KMS-11 (cell line): ENCODE results near the gene SRGAP2C.
"Not testable (repeated sequence)": the region's sequence is repeated elsewhere in the genome, so short reads cannot be mapped to it uniquely, and the experiment has no call there.

Experiments used
- H2AFZ ChIP-seq: fragments of 200-600 bp; sonication (generic); 2 replicates; pipeline ENCODE4 v1.6.1; 2016; ENCODE audit warnings: antibody characterized with exemption, mixed run types, low read depth
- H3K27ac ChIP-seq: fragments of 200-600 bp; sonication (generic); 2 replicates; pipeline ENCODE4 v1.6.1; 2016; ENCODE audit warnings: mild to moderate bottlenecking, mixed run types
- H3K27me3 ChIP-seq: fragments of 200-600 bp; sonication (generic); 2 replicates; pipeline ENCODE4 v1.6.1; 2017; ENCODE audit warnings: mild to moderate bottlenecking, low read depth, mixed run types, moderate library complexity; ENCODE audit not compliant: insufficient read depth
- H3K36me3 ChIP-seq: fragments of 200-600 bp; sonication (generic); 2 replicates; pipeline ENCODE4 v1.6.1; 2017; ENCODE audit warnings: mild to moderate bottlenecking, mixed run types; ENCODE audit not compliant: insufficient read depth
- H3K4me1 ChIP-seq: fragments of 200-600 bp; sonication (generic); 2 replicates; pipeline ENCODE4 v1.6.1; 2016; ENCODE audit warnings: mild to moderate bottlenecking, low read depth, mixed run types; ENCODE audit not compliant: poor library complexity, severe bottlenecking
- H3K4me2 ChIP-seq: fragments of 200-600 bp; sonication (generic); 2 replicates; pipeline ENCODE4 v1.7.0; 2016; ENCODE audit warnings: mild to moderate bottlenecking, mixed run types
- H3K4me3 ChIP-seq: fragments of 200-600 bp; sonication (generic); IDR thresholded peaks from 2 replicates; pipeline ENCODE4 v1.6.1; 2017; ENCODE audit warnings: low read depth, low read length, mixed read lengths; ENCODE audit not compliant: insufficient read depth
- H3K79me2 ChIP-seq: fragments of 200-600 bp; sonication (generic); 2 replicates; pipeline ENCODE4 v1.6.1; 2016; ENCODE audit warnings: low read depth, mixed run types; ENCODE audit not compliant: insufficient read depth
- H3K9ac ChIP-seq: fragments of 200-600 bp; sonication (generic); 2 replicates; pipeline ENCODE4 v1.6.1; 2016; ENCODE audit warnings: mild to moderate bottlenecking, mixed run types
- H4K20me1 ChIP-seq: fragments of 200-600 bp; sonication (generic); 2 replicates; pipeline ENCODE4 v1.6.1; 2016; ENCODE audit warnings: mild to moderate bottlenecking, mixed run types; ENCODE audit not compliant: insufficient read depth

The SRGAP2C gene

GRCh38 chr1:121160118-121160517, 24.7 kb upstream of the SRGAP2C start:
- not testable (repeated sequence) for H2AFZ ChIP-seq, H3K4me2 ChIP-seq, H3K27ac ChIP-seq, H4K20me1 ChIP-seq, H3K4me3 ChIP-seq, H3K36me3 ChIP-seq, H3K27me3 ChIP-seq, H3K79me2 ChIP-seq, H3K4me1 ChIP-seq, H3K9ac ChIP-seq

DNA sequence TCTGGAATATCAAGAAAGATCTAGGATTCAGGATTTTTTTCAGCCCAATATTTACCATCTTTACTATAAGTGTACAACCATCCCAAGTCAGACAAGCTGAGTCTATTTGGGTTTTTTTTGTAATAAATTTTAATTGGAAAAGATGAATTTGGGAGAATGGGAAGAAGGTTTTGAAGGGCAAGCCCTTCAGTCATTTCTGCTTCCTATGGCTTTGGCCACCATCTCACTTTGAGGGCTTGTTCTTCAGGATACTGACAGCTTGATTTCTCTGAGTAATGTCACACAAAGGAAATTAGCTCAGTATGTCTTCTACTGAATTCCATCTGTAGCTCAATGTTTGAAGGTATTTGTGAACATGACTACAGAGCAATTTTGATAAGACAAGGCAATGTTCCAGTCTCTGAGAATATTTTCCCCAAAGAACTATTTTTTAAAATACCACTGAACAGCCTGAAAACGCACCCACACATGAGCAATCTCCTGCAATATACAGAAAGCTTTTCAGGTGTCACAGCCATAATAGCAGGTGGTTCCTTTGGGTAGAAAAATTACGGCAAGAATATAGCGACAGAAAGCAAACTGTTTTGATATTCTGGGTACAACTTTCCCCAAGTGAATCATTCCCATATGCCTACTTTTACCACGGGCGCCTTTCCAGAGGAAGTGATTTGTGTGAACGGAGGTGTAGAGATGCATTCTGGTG, 23.4 kb upstream of the SRGAP2C start:
- H3K4me2 ChIP-seq, H3K79me2 ChIP-seq, H3K4me3 ChIP-seq, H3K27ac ChIP-seq, H4K20me1 ChIP-seq, H3K27me3 ChIP-seq, H3K4me1 ChIP-seq, H3K9ac ChIP-seq, H3K36me3 ChIP-seq, H2AFZ ChIP-seq: not testable (repeated sequence)

DNA sequence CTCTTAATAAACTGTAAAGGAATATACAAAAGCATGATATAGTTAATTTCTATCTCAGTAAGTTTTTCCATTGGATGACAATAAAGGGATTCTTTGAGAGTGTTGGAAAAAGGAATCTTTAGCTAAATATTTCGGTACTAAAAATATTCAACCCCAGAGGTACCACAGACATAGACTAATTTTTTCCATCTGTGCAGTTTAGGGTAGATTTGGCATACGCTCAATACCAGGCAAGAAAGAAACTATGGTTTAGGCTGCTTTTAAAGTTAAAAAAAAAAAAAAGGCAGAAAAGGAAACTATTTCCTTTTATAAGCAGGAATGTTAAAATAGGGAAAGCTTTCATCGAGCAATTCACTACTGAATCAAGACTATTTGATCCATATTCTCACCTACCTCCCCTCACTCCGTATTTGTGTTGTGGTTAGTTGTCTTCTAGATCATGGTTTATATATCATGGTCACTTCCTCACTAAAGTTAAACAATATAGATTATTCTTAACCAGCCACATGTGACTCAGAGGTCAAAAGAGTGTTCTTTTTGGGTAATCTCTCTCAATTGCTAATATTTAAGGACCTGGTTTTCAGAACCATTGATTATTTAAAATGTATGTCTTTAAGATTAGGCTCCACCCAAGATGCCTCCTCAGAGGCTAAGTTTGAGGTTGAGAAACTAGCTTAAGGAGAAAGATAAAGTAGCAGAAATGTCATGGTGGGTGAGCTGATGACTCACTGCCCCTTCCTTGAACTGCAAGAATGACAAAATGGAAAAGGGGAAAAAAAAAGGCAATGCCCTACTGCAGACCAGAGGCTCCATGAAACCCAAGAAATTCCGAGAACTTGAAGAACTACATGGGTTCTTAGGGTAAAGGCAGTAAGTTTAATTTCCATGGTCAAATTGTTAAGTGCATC, 20.7 kb upstream of the SRGAP2C start:
- not testable (repeated sequence) for H3K27ac ChIP-seq, H3K4me2 ChIP-seq, H2AFZ ChIP-seq, H3K4me3 ChIP-seq, H3K9ac ChIP-seq, H3K36me3 ChIP-seq, H3K79me2 ChIP-seq, H3K27me3 ChIP-seq, H3K4me1 ChIP-seq, H4K20me1 ChIP-seq

GRCh38 chr1:121165296-121165695, 19.5 kb upstream of the SRGAP2C start:
- not testable (repeated sequence) for H3K27ac ChIP-seq, H3K4me2 ChIP-seq, H3K4me1 ChIP-seq, H4K20me1 ChIP-seq, H2AFZ ChIP-seq, H3K9ac ChIP-seq, H3K4me3 ChIP-seq, H3K79me2 ChIP-seq, H3K36me3 ChIP-seq, H3K27me3 ChIP-seq

- not testable (repeated sequence) for H3K27ac ChIP-seq, H3K27me3 ChIP-seq, H3K36me3 ChIP-seq, H2AFZ ChIP-seq, H4K20me1 ChIP-seq, H3K4me1 ChIP-seq, H3K9ac ChIP-seq, H3K4me3 ChIP-seq, H3K79me2 ChIP-seq, H3K4me2 ChIP-seq
Measured at GRCh38 chr1:121167225-121167738, 17.5 kb upstream of the SRGAP2C start.

- not testable (repeated sequence) for H3K9ac ChIP-seq, H2AFZ ChIP-seq, H3K79me2 ChIP-seq, H3K27ac ChIP-seq, H4K20me1 ChIP-seq, H3K36me3 ChIP-seq, H3K4me3 ChIP-seq, H3K27me3 ChIP-seq, H3K4me2 ChIP-seq, H3K4me1 ChIP-seq
Measured at GRCh38 chr1:121168152-121168668, 16.6 kb upstream of the SRGAP2C start.

DNA sequence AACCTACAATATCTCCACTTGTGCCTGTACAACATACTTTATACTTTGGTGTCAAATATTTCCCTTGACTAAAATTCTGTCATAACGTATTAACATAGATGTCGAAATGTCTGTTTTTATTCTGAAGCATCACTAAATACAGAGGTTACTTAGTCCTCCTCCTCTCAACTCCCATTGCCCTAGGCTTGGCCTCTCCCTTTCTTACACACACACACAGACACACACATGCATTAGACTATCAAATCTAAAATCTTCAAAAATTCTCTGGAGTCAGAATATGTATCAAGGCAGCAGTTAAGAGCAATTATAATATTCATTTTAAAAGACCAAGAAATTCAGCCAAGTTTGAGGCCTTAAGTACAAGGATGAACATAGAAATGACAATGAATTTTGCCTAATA, 8.1 kb upstream of the SRGAP2C start:
- not testable (repeated sequence) for H3K27ac ChIP-seq, H4K20me1 ChIP-seq, H3K4me1 ChIP-seq, H3K9ac ChIP-seq, H3K79me2 ChIP-seq, H3K27me3 ChIP-seq, H2AFZ ChIP-seq, H3K36me3 ChIP-seq, H3K4me2 ChIP-seq, H3K4me3 ChIP-seq

DNA sequence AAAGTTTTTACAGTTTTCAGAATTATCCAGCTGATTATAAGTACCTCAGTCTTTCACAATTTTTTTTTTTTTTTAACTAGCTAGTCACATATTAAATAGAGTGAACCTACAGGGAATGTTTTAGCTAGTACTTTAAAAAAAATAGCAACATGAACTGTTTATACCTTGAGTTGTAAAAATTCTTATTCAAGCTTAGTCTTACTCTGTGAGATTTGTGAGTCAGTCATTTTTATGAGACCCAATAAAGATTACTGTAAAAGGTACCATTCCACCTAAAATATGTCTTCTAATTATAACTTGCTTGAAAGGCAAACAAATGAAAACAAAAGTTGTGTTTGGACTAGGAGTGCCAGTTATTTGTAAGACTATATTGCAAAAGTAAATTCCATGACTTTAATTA, 6.6 kb upstream of the SRGAP2C start:
- not testable (repeated sequence) for H3K4me1 ChIP-seq, H4K20me1 ChIP-seq, H3K79me2 ChIP-seq

DNA sequence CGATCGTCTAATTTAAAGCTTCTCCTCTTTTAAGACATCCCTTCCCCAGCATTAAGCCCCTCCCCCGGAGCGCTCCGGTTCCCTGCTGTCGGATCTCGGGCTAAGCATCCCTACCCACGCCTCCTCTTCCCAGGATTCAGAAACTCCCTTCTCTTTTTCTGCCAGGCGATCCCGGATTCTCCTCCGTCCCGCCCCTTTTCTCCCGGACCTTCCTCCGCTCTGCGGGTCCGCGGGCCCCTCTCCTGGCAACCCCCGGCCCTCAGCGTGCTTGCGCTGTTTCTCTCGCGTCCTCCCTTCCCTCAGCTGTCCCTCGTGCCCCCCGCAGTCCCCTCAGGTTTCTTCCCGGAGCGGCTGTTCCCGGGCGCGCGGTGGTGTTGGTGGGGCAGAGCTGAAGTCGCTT, 908 bp upstream of the SRGAP2C start:
- not testable (repeated sequence) for H3K36me3 ChIP-seq, H3K27me3 ChIP-seq, H3K4me1 ChIP-seq, H3K79me2 ChIP-seq, H3K27ac ChIP-seq, H4K20me1 ChIP-seq, H3K4me3 ChIP-seq, H3K4me2 ChIP-seq, H3K9ac ChIP-seq, H2AFZ ChIP-seq

More for the DNA sequence above, 6.6 kb upstream of the SRGAP2C start:
- not testable (repeated sequence) for H3K4me2 ChIP-seq, H2AFZ ChIP-seq, H3K36me3 ChIP-seq, H3K27ac ChIP-seq, H3K4me3 ChIP-seq, H3K9ac ChIP-seq, H3K27me3 ChIP-seq

DNA sequence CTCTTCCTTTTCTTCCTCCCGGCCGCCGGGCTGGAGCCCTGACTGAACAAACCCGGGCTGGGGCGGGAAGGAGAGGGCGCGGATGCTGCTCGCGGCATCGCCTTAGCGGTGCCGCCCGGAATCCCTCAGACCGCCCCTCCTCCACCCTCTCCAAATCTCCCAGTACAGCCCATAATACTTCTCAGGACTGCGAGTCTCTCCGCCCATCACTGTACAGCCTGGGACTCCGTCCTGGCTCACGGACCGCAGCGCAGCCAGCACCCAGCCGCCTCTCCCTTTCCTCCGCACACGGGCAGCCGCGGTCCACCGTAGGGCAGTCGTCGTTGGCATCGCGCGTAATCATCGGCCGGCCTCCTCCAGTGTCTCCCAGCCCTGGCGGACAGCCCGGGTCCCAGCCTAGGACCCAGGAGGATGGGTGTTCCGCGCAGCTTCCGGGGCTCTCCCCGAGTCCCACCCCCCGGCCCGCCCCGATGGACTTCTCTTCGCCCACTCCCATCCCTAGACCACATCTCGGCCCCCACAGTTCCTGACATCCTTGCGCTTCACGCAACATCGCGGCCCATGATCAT, 449 bp downstream of the SRGAP2C start:
- H3K4me1 ChIP-seq, H3K27me3 ChIP-seq, H3K9ac ChIP-seq, H3K4me2 ChIP-seq, H2AFZ ChIP-seq, H4K20me1 ChIP-seq, H3K36me3 ChIP-seq, H3K79me2 ChIP-seq, H3K27ac ChIP-seq, H3K4me3 ChIP-seq: not testable (repeated sequence)
